GM18858 (cell line): ENCODE results near the gene PDGFD.
"Not testable (repeated sequence)": the region's sequence is repeated elsewhere in the genome, so short reads cannot be mapped to it uniquely, and the experiment has no call there.

Source experiments
- ATAC-seq: cut with Tn5 transposase; IDR thresholded peaks from one replicate; pipeline ENCODE4 v1.9.1; 2021; ENCODE audit not compliant: unreplicated experiment

Gene PDGFD

GRCh38 chr11:104057908-104058307 lies 106.0 kb downstream of the PDGFD start:
- no peak for ATAC-seq

DNA sequence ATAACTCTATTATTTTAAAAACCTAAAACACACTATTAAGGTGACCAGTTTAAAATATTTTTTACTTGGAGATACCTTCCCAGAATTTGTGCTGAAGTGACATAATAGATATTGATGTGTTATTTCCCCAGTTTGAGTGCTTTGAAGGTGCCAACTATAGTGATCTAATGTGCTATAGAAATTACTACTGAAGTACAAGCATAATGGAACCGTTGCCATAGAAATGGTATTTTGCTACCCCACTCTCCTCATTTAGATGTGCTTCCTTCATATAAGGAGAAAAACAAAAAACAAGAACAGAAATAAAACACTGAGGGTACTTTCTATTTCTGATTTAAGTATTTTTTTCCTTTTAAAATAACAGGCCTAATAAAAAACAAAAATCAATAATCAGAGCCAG lies 108.4 kb downstream of the PDGFD start:
- ATAC-seq: no peak

DNA sequence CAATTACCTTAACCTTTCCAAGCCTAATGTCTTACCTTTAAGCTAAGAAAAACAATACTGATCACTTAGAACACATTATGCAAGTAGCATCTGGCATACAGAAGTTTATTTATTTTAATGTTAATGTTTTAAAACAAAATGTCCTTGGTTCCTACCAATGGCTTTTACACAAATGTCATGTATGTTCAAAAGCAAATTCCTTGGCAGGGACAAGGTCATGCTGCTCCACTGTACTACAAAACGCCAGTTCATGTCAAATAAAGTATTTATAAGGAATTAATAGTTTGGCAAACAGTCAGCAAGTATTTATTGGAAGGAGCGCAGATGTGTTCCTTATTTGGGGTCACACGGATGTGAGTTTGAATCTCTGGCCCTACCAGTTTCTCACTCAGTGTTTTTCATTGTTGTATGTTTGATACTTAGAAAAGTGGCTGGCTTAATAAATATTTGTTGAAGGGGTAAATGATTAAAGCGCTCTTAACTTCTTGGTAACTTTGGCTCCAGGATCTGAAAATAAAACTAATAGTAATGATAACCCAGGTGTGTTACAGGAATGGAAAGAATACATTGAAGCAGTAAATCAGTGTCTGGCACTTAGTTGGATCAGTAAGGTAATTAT lies 108.9 kb downstream of the PDGFD start:
- ATAC-seq: no peak

- ATAC-seq: no peak
These were observed 110.0 kb downstream of the PDGFD start for GRCh38 chr11:104053743-104054478.

DNA sequence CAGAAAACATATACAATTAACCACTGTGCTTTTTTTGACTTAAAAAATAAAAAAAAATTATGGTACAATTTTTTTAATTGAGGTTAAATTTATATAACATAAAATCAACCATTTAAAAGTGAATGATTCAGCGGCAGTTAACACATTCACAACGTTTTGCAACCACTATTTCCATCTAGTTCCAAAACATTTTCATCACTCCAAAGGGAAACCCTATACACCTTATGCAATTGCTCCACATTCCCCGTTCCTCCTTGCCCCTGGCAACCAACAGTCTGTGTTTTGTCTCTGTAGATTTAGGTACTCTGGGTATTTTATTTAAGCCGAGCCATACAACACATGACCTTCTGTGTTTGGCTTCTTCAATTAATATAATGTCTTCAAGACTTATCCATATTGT lies 112.2 kb downstream of the PDGFD start:
- ATAC-seq: no peak

DNA sequence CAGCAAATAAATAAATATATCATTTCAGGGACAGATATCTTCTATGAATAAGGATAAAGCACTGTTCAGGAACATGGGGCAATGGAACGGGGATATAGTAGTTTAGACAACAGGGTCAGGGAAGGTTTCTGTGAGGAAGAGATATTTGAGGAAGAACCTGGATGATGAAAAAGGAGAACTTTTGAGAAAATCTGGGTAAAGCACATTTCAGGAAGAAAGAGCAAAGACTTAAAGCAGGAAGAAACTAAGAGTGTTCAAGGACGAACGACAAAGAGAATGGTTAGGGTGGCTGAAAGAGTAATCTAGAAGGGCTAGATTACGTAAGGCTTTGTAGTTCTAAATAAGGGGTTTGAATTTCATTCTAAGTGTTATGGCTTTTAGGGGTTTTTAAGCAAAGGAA lies 114.8 kb downstream of the PDGFD start:
- no peak for ATAC-seq

DNA sequence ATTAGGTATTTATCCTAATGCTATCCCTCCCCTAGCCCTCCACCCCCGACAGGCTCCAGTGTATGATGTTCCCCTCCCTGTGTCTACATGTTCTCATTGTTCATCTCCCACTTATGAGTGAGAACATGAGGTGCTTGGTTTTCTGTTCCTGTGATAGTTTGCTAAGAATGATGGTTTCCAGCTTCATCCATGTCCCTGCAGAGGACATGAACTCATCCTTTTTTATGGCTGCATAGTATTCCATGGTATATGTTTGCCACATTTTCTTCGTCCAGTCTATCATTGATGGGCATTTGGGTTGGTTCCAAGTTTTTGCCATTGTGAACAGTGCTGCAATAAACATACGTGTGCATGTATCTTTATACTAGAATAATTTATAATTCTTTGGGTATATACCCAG lies 117.1 kb downstream of the PDGFD start:
- not testable (repeated sequence) for ATAC-seq

GRCh38 chr11:104046331-104046730 lies 117.6 kb downstream of the PDGFD start:
- ATAC-seq: no peak

- no peak for ATAC-seq
These were observed 120.2 kb downstream of the PDGFD start for GRCh38 chr11:104043678-104044239.

DNA sequence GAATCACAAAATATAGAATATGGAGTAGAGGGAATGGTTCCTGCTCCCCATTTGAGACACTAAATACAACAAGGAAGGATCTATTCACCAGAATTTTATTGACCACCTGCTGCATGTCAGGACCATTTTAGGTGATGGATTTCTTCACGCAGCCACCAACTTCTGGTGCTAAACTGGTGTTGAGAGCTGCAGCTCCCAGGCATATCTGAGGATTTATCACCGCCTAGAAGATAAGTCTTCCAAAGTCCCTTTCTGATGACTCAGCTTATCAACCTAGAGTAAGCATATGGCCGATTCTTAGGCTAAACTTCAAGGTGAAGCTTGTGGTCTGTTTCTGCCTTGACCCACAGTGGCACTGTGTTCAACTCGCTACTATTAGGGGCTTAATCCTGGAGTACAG lies 120.8 kb downstream of the PDGFD start:
- ATAC-seq: no peak

GRCh38 chr11:104041792-104042191 lies 122.2 kb downstream of the PDGFD start:
- no peak for ATAC-seq

DNA sequence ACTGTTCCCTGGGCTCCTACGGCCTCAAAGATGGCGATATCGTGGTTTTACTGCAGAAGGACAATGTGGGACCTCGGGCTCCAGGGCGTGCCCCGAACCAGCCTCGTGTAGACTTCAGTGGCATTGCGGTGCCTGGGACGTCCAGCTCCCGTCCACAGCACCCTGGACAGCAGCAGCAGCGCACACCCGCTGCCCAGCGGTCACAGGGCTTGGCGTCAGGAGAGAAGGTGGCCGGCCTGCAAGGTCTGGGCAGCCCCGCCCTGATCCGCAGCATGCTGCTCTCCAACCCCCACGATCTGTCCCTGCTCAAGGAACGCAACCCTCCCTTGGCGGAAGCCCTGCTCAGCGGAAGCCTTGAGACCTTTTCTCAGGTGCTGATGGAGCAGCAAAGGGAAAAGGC lies 127.0 kb downstream of the PDGFD start:
- ATAC-seq: no peak

DNA sequence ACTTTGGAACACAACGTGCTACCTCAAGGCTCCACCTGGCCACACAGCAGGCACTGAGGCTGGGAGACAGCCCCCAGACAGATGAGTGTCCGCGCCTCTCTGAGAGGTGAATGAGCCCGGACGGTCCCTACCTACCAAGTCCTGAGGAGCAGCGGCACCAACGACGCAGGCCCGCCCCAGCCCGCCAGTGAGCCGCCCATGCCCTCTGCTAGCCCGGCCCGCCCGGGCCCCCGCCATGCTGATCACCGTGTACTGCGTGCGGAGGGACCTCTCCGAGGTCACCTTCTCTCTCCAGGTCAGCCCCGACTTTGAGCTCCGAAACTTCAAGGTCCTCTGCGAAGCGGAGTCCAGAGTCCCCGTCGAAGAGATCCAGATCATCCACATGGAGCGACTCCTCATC lies 127.4 kb downstream of the PDGFD start, which contains the start of gene DDI1:
Gene DDI1 (plus strand): TSS at position 53 of the 400 bp plus-strand sequence. CDS start 183 bp downstream, at position 236.
- ATAC-seq: no peak

GRCh38 chr11:104033561-104033960 lies 130.4 kb downstream of the PDGFD start:
- no peak for ATAC-seq

GRCh38 chr11:104033134-104033533 lies 130.8 kb downstream of the PDGFD start:
- no peak for ATAC-seq

- no peak for ATAC-seq
These were observed 135.3 kb downstream of the PDGFD start for GRCh38 chr11:104028476-104029263.

DNA sequence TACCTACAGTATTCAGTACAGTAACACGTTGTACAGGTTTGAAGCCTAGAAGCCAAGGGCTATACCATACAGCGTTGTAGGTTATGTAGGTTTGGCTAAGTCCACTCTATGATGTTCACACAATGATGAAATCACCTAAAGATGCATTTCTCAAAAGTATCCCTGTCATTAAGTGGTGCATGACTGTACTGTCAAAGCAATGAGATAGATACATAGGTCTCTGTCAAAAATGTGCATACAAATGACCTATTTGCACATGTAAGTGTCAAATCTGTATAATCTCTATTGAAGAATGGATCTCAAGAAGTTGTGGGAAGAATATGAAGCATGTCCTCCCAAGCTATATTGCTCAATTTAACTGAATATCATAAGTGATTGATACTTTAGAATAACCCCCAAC lies 139.4 kb downstream of the PDGFD start:
- no peak for ATAC-seq

- peak; percentile 90 for ATAC-seq
These were observed 148.1 kb downstream of the PDGFD start for GRCh38 chr11:104015649-104016415.

DNA sequence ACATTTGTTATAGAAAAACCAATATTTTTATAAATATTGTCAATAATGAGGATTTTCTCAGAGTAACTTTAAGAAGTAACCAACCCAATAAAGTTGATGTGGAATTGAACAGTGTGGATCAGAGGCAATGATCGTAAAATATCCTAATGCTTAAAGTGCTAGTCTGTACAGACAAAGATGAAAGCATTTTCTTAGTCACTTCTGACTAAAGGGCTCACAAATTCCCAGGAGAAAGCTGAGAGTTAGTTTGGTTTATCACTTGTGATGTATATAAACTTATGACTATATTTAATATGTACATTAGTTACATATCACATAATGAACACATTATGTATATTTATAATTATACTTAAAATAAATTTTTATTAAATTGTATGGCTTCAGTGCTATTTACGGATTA lies 152.9 kb downstream of the PDGFD start:
- no peak for ATAC-seq

DNA sequence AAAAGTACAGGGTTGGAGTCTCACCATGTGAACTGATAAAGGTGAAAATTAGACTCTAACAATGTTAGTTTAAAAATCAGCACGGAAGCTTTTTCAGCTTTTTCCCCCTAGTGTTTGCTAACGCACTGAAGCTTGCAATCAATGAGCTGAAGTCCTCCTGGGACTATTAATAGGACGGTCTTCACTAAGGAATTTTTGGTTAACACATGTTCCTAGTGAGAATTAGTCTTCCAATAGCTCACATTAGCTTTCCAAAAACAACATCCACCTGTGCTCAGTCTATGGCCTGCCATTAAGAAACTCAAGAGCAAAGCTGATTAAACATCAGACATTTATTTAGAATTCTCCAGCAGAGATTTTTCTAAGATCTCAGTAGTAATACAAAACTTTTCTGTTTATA lies 154.2 kb downstream of the PDGFD start:
- no peak for ATAC-seq
